Naive thymus-derived CD4-positive, alpha-beta T cell (primary cell): Measurements from ENCODE around the gene PTPRN2. TPM values are rescaled to one million over a fixed set of nuclear protein-coding genes. Genes with fewer than 3 reads are reported as not detected.

Experiments used
- ATAC-seq: fragments of 150-1000 bp; cut with Tn5 transposase; 2 replicates; pipeline ENCODE4 v1.10.0; 2021; ENCODE audit warnings: mild to moderate bottlenecking, moderate library complexity
- CTCF ChIA-PET: fragments of 350-600 bp; sonication (Branson Sonifier 250); formaldehyde crosslinking; loops from one replicate; lab custom pipeline; 2021; ENCODE audit warnings: antibody characterized with exemption; lab: Charles Lee
- POLR2A ChIA-PET: fragments of 350-600 bp; sonication (Branson Sonifier 250); formaldehyde crosslinking; loops from one replicate; lab custom pipeline; 2021; ENCODE audit warnings: antibody characterized with exemption, inconsistent platforms; lab: Charles Lee
- DNase-seq, 9 donors: peaks; one replicate each; pipeline versions ENCODE4 v3.0.0 to v3.0.0-alpha.2; 2020 to 2022; ENCODE audit warnings: mixed read lengths in 1 of 9
- H3K27ac ChIP-seq: one replicate; pipeline ENCODE4 v1.7.0; 2013; ENCODE audit warnings: mild to moderate bottlenecking, low read depth, low read length, moderate library complexity
- H3K27me3 ChIP-seq, 2 donors: one replicate each; pipeline ENCODE4 v1.7.0; 2013; ENCODE audit warnings: low read length in 2 of 2, mild to moderate bottlenecking in 2 of 2, moderate library complexity in 2 of 2; ENCODE audit not compliant: control insufficient read depth in 2 of 2, insufficient read depth in 2 of 2
- H3K36me3 ChIP-seq, 3 experiments: 1 replicate in 2 of 3; 2 replicates in 1 of 3; pipeline ENCODE4 v1.7.0; 2013; ENCODE audit warnings: low read length in 3 of 3, mild to moderate bottlenecking in 3 of 3, moderate library complexity in 1 of 3; ENCODE audit not compliant: insufficient read depth in 3 of 3, control insufficient read depth in 2 of 3
- H3K4me1 ChIP-seq, 2 donors: one replicate each; pipeline ENCODE4 v1.7.0; 2013; ENCODE audit warnings: low read length in 2 of 2, mild to moderate bottlenecking in 2 of 2, moderate library complexity in 1 of 2; ENCODE audit not compliant: control insufficient read depth in 2 of 2, insufficient read depth in 2 of 2
- H3K4me3 ChIP-seq: 2 replicates; pipeline ENCODE4 v1.7.0; 2013; ENCODE audit warnings: mild to moderate bottlenecking, low read length
- H3K9me3 ChIP-seq, 3 experiments: 1 replicate in 2 of 3; 2 replicates in 1 of 3; pipeline ENCODE4 v1.7.0; 2013; ENCODE audit warnings: low read length in 3 of 3; ENCODE audit not compliant: control insufficient read depth in 2 of 3
- H3K27ac Mint-ChIP-seq, 9 donors: one replicate each; pipeline ENCODE4 v1.8.0; 2020 to 2022; ENCODE audit warnings: mixed read lengths in 9 of 9, mild to moderate bottlenecking in 8 of 9, moderate library complexity in 5 of 9, inconsistent platforms in 2 of 9
- H3K27me3 Mint-ChIP-seq, 5 donors: one replicate each; pipeline ENCODE4 v1.8.0; 2021 to 2022; ENCODE audit warnings: mixed read lengths in 5 of 5, mild to moderate bottlenecking in 1 of 5
- H3K36me3 Mint-ChIP-seq, 5 donors: one replicate each; pipeline ENCODE4 v1.8.0; 2020 to 2022; ENCODE audit warnings: mixed read lengths in 5 of 5, mild to moderate bottlenecking in 3 of 5, inconsistent platforms in 1 of 5
- H3K4me1 Mint-ChIP-seq, 7 donors: one replicate each; pipeline ENCODE4 v1.8.0; 2020 to 2022; ENCODE audit warnings: mixed read lengths in 7 of 7, mild to moderate bottlenecking in 3 of 7, inconsistent platforms in 1 of 7
- H3K4me3 Mint-ChIP-seq, 10 donors: one replicate each; pipeline ENCODE4 v1.8.0; 2020 to 2022; ENCODE audit warnings: mild to moderate bottlenecking in 10 of 10, mixed read lengths in 10 of 10, moderate library complexity in 6 of 10, inconsistent platforms in 2 of 10
- H3K9me3 Mint-ChIP-seq, 11 donors: one replicate each; pipeline ENCODE4 v1.8.0; 2020 to 2022; ENCODE audit warnings: mixed read lengths in 11 of 11, mild to moderate bottlenecking in 4 of 11, inconsistent platforms in 1 of 11, moderate library complexity in 1 of 11
- intact Hi-C, 2 donors: fragments of 100-400 bp; cut with micrococcal nuclease; formaldehyde crosslinking; loops; one replicate each; pipeline ENCODE4 v1.15.1; 2023
- polyA plus RNA-seq, 2 donors: library from polyadenylated mRNA; unstranded; fragments of 300-500 nt; fragmentation: Illumina TruSeq; gene quantifications; one replicate each; pipeline ENCODE4 v1.2.3, GENCODE V29; 2021
- total RNA-seq, 6 experiments: library from RNA in 5 of 6; stranded (reverse) in 5 of 6; gene quantifications; 1 replicate in 5 of 6; 2 replicates in 1 of 6; pipeline ENCODE4 v1.2.3 and lab custom pipeline; 2021 to 2026

Gene PTPRN2
- total and polyA plus RNA-seq, 7 experiments from 2014 or later: 0.58 to 2.3 (median 1.4) TPM

DNA sequence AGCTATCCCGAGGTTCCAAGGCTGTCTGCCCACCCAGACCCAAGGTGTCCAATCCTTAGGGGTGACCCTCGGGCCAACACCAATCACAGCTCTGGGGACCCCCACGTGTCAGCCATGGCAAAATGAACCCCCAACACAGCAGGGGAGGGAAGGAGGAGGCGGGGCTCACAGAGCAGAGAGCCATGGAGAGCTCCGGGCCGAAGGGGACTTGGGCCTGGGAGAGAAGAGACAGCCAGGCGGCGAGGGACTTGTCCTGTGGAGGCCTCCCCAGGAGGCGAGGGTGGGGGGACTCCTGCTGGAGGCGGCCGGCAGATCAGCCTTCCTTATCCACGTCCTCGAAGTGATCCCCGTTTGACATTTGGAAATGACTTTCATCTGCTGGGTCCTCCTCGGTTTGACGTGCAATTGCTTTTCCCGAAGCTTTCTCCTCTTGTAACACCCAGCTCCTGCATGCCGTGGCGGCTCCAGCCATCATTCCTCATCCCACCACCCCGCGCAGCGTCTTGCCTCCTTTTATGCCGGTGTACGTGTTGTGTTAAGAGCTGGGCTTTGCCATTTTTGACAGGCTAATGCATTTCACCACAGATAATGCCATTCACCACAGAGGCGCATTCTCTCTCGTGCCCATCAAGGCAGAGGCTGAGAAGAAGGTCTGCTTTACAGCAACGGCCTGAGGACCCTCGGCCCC is 913.5 kb downstream of the PTPRN2 start:
- POLR2A ChIA-PET: interaction anchor here (1.0 kb wide), 1 partner anchor 181 kb away, joined by 3 read pairs; no protein-coding TSS in a partner anchor
- intact Hi-C loops: no loop called here
- Mint-ChIP-seq H3K36me3 (no peaks in the 10 kb centered on the region), H3K9me3 (peaks cover 0 to 1% (median 0%) of the 10 kb centered on the region in 11 donors), H3K4me1 (peaks cover 4 to 21% (median 18%) of the 10 kb centered on the region in 7 donors), H3K4me3 (no peak overlapping the region), H3K27me3 (peaks cover 27 to 54% (median 46%) of the 10 kb centered on the region in 5 donors), H3K27ac (no peak overlapping the region)
- Histone ChIP-seq H3K27me3 (peaks cover 0 to 3% of the 10 kb centered on the region in 2 donors), H3K36me3 (no peaks in the 10 kb centered on the region), H3K4me3 (no peak overlapping the region), H3K27ac (no peak overlapping the region), H3K4me1 (peaks cover 0 to 12% of the 10 kb centered on the region in 2 donors), H3K9me3 (no peaks in the 10 kb centered on the region)
- CTCF ChIA-PET: interaction anchor here (0.8 kb wide), 1 partner anchor 122 kb away, joined by 4 read pairs; no protein-coding TSS in a partner anchor
- DNase-seq: no peak
- ATAC-seq: no peak

GRCh38 chr7:157673573-157673972 is 914.0 kb downstream of the PTPRN2 start:
- ATAC-seq: no peak
- no peaks in the 10 kb centered on the region for H3K36me3 ChIP-seq
- no peak for DNase-seq
- Mint-ChIP-seq H3K36me3 (no peaks in the 10 kb centered on the region), H3K4me3 (no peak overlapping the region), H3K27ac (no peak overlapping the region), H3K27me3 (peaks cover 21 to 49% (median 43%) of the 10 kb centered on the region in 5 donors), H3K9me3 (peaks cover 0 to 1% (median 0%) of the 10 kb centered on the region in 11 donors), H3K4me1 (peaks cover 6 to 27% (median 23%) of the 10 kb centered on the region in 7 donors)
- no peak overlapping the region for H3K4me3 ChIP-seq
- intact Hi-C loops: no loop called here
- peaks cover 0 to 18% of the 10 kb centered on the region in 2 donors for H3K4me1 ChIP-seq
- no peaks in the 10 kb centered on the region for H3K9me3 ChIP-seq
- POLR2A ChIA-PET: interaction anchor here (1.0 kb wide), 1 partner anchor 181 kb away, joined by 3 read pairs; no protein-coding TSS in a partner anchor
- H3K27ac ChIP-seq: no peak overlapping the region
- CTCF ChIA-PET: interaction anchor here (0.8 kb wide), 1 partner anchor 122 kb away, joined by 4 read pairs; no protein-coding TSS in a partner anchor
- H3K27me3 ChIP-seq: peaks cover 0 to 3% of the 10 kb centered on the region in 2 donors

- ChIA-PET CTCF (no interaction called here), POLR2A (interaction anchor here (0.9 kb wide), 1 partner anchor 200 kb away, joined by 3 read pairs; no protein-coding TSS in a partner anchor)
- Histone ChIP-seq H3K4me3 (no peak overlapping the region), H3K9me3 (no peaks in the 10 kb centered on the region), H3K36me3 (no peaks in the 10 kb centered on the region), H3K4me1 (peaks cover 0 to 27% of the 10 kb centered on the region in 2 donors), H3K27ac (no peak overlapping the region), H3K27me3 (no peaks in the 10 kb centered on the region)
- peaks cover 13 to 35% (median 26%) of the 10 kb centered on the region in 5 donors for H3K27me3 Mint-ChIP-seq
- DNase-seq (peak in 1 of 9 donors; percentile 3), ATAC-seq (no peak)
- H3K9me3 Mint-ChIP-seq: peaks cover 0 to 1% (median 0%) of the 10 kb centered on the region in 11 donors
- intact Hi-C loops: no loop called here
- H3K4me3 Mint-ChIP-seq: no peak overlapping the region
- H3K36me3 Mint-ChIP-seq: no peaks in the 10 kb centered on the region
- H3K27ac Mint-ChIP-seq: no peak overlapping the region
- H3K4me1 Mint-ChIP-seq: peaks cover 7 to 34% (median 27%) of the 10 kb centered on the region in 7 donors
Observed at GRCh38 chr7:157671358-157672255, 916.0 kb downstream of the PTPRN2 start.

DNA sequence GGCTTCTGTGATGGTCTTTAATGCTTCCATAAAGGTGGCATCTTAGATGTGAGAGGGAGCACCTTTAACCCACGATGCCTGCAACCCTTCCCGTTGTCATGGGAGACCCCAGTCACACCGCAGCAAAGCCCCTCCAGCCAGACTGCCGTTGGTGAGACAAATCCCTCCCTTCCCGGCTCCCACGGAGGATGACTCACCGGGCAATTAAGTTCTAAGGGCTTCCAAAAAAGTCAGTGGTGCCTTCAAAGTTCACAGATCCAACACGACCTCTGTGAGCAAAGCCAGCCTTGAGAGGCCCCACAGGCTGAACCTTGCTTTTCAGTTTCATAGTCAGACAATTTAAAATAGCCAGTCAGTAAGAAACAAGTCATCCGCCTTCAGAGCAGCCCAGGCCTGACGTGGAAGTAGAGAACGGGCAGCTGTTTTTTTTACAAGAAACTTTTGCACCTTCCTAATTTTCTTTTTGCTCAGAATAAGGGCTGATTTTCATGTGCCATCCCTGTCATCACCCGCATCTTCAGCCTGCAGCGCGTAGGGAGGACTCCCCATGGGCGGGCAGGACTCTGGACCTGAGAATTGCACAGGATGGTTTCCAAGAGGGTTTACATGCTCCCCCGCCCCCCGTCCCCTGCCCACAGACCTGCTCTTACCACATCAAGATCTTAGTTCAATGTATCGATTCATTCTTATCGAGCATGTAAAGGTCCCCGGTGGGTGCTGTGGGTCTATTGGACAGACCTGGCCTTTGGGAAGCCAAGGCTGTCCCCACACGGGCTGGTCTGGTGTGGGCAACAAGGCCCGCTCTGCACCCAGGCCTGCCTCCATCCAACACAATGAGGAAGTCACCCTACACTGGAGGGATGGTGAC is 916.9 kb downstream of the PTPRN2 start:
- peaks cover 6 to 36% (median 27%) of the 10 kb centered on the region in 7 donors for H3K4me1 Mint-ChIP-seq
- intact Hi-C loops: no loop called here
- no peaks in the 10 kb centered on the region for H3K36me3 Mint-ChIP-seq
- no peak for ATAC-seq
- DNase-seq: peak in 2 of 9 donors; percentile 1 to 9
- H3K36me3 ChIP-seq: no peaks in the 10 kb centered on the region
- peaks cover 6 to 36% (median 19%) of the 10 kb centered on the region in 5 donors for H3K27me3 Mint-ChIP-seq
- no peak overlapping the region for H3K27ac ChIP-seq
- peaks cover 0 to 1% (median 0%) of the 10 kb centered on the region in 11 donors for H3K9me3 Mint-ChIP-seq
- no peak overlapping the region for H3K4me3 ChIP-seq
- CTCF ChIA-PET: no interaction called here
- no peaks in the 10 kb centered on the region for H3K9me3 ChIP-seq
- POLR2A ChIA-PET: interaction anchor here (0.6 kb wide), 1 partner anchor 18 kb away, joined by 3 read pairs; no protein-coding TSS in a partner anchor
- no peaks in the 10 kb centered on the region for H3K27me3 ChIP-seq
- peak overlapping the region in 3 of 10 donors; percentile 56 to 79 (median 57) for H3K4me3 Mint-ChIP-seq
- H3K27ac Mint-ChIP-seq: no peak overlapping the region
- H3K4me1 ChIP-seq: peaks cover 0 to 27% of the 10 kb centered on the region in 2 donors

- H3K9me3 Mint-ChIP-seq: no peaks in the 10 kb centered on the region
- Histone ChIP-seq H3K36me3 (no peaks in the 10 kb centered on the region), H3K27me3 (no peaks in the 10 kb centered on the region), H3K27ac (no peak overlapping the region), H3K4me3 (no peak overlapping the region), H3K4me1 (peaks cover 0 to 27% of the 10 kb centered on the region in 2 donors), H3K9me3 (no peaks in the 10 kb centered on the region)
- ChIA-PET CTCF (no interaction called here), POLR2A (interaction anchor here (0.6 to 1.4 kb wide), 2 partner anchors 11 to 19 kb away, joined by 3 read pairs; no protein-coding TSS in a partner anchor)
- DNase-seq: no peak
- intact Hi-C loops: loop anchor here in 1 of 2 donors (5.0 kb wide), 2 partner anchors 43 to 58 kb away; no protein-coding TSS in a partner anchor
- peak overlapping the region in 7 of 10 donors; percentile 33 to 79 (median 54) for H3K4me3 Mint-ChIP-seq
- no peaks in the 10 kb centered on the region for H3K36me3 Mint-ChIP-seq
- H3K27me3 Mint-ChIP-seq: peaks cover under 1 to 36% (median 19%) of the 10 kb centered on the region in 5 donors
- H3K4me1 Mint-ChIP-seq: peaks cover 6 to 36% (median 27%) of the 10 kb centered on the region in 7 donors
- ATAC-seq: peak; percentile 16
- no peak overlapping the region for H3K27ac Mint-ChIP-seq
Observed at GRCh38 chr7:157669768-157670351, 917.8 kb downstream of the PTPRN2 start.
